VCaP (cell line): ENCODE measurements around the gene EFHD1.

Experiments
- H3K27ac ChIP-seq: fragments of 450-650 bp; 2 replicates; pipeline ENCODE4 v1.5.1; 2017
- CTCF ChIP-seq: fragments of 450-650 bp; conservative IDR thresholded peaks from 2 replicates; pipeline ENCODE4 v1.5.1; 2017; ENCODE audit warnings: mild to moderate bottlenecking, moderate library complexity

The EFHD1 gene

GRCh38 chr2:232643147-232643425 lies 9.7 kb downstream of the EFHD1 start:
- no peak overlapping the region for H3K27ac ChIP-seq
- no peak for TF ChIP-seq CTCF

GRCh38 chr2:232643813-232644347 lies 10.5 kb downstream of the EFHD1 start:
- H3K27ac ChIP-seq: no peak overlapping the region
- no peak for TF ChIP-seq CTCF

DNA sequence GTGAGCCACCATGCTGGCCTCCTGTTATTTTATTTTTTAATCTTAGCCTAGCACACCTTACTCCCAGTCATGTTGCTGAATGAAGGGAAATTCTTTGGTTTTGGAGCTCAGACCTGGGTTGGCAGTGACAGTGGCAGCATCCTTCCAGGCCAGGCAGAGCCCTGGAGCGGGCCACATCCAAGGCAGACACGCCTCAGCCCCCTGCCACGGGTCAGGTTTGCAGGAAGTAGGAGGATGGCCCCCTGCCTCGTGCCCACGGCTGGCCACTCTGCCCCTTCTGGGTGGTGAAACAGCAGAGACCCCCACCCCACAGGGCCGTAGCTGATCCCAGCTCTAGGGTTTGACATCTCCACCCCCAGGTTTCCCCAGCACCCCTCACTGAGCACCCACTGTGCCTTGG lies 11.7 kb downstream of the EFHD1 start:
- no peak for TF ChIP-seq CTCF
- H3K27ac ChIP-seq: no peak overlapping the region

- TF ChIP-seq CTCF: no peak
- H3K27ac ChIP-seq: no peak overlapping the region
Measured at GRCh38 chr2:232646726-232647125, 13.3 kb downstream of the EFHD1 start.

DNA sequence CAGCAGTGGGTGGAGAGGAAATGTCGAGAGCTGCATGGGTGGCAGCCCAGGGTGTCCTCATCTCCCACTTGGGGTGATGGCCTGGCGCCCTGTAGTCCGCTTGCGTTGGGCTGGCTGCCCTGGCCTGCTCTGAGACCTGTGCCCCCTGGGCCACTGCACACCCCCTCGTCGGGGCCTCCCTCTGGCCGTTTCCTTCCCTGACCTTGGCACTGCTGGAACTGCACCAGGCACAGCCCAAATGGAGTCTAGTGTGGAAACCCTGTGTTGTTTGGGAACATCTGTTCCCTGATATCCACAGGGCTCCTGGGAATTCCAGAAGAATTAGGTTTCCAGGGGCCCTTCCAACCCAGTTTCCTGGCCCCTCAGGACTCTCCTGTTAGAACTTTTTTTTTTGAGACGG lies 13.9 kb downstream of the EFHD1 start:
- TF ChIP-seq CTCF: no peak
- H3K27ac ChIP-seq: no peak overlapping the region

DNA sequence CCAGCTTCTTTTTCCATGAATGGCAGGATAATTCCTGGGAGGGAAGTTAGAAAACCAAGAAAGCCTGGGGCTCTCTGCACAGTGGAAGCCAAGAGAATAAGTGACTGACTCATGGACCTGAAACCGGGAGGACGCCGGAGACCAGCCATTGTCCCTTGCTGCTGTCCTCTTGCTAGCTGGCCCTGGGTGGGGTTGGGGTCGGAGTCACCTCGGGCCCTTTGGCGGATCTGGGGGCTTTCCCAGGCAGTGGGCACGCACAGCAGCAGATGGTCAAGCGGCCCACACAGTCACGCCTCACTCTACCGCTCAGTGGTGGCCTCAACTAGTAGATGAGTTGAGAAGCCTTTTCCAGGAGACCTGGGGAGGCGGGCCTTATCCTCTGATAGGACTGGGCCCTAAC lies 15.6 kb downstream of the EFHD1 start:
- H3K27ac ChIP-seq: no peak overlapping the region
- TF ChIP-seq CTCF: no peak

DNA sequence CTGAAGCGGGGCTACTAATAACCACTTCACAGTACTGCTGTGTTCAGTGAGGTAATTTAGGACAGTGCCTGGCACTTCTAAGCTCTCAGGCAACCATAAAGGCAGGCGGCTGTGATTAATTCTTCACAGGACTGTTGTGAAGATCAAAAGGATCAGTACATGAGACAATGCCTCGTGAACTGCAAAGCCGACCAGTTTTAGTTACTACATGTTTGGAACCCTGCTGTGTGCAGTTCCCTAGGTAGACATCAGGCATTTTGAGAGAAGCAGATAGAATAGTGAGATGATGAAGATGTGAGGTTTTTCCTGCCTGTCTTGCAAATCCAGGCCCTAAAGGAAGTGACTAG lies 19.1 kb downstream of the EFHD1 start:
- H3K27ac ChIP-seq: no peak overlapping the region
- TF ChIP-seq CTCF: no peak

GRCh38 chr2:232653441-232653840 lies 20.0 kb downstream of the EFHD1 start:
- no peak overlapping the region for H3K27ac ChIP-seq
- no peak for TF ChIP-seq CTCF
